Fibroblast of mammary gland (primary cell): Measurements from ENCODE around the gene ADNP.
A peak's percentile ranks its signal among the peaks of the same experiment; 100 is the strongest.

Source experiments
- DNase-seq: peaks from one replicate; pipeline ENCODE4 v3.0.0-alpha.2; 2010; ENCODE audit warnings: low read depth
- H3K4me3 ChIP-seq: 2 replicates; pipeline ENCODE4 v1.5.1; 2011; ENCODE audit warnings: low read depth, mild to moderate bottlenecking, low read length, moderate library complexity; ENCODE audit not compliant: control insufficient read depth
- TF ChIP-seq, protein P1 (sequence below): conservative IDR thresholded peaks from 2 replicates; pipeline ENCODE4 v1.5.1; 2011; ENCODE audit warnings: low read depth, low read length, inconsistent platforms; ENCODE audit not compliant: control insufficient read depth, insufficient read depth

The ADNP gene

GRCh38 chr20:50924261-50924920 lies 6.8 kb downstream of the ADNP start:
- DNase-seq = no peak

GRCh38 chr20:50921803-50922501 lies 9.3 kb downstream of the ADNP start:
- DNase-seq = no peak
- TF ChIP-seq, protein P1, sequence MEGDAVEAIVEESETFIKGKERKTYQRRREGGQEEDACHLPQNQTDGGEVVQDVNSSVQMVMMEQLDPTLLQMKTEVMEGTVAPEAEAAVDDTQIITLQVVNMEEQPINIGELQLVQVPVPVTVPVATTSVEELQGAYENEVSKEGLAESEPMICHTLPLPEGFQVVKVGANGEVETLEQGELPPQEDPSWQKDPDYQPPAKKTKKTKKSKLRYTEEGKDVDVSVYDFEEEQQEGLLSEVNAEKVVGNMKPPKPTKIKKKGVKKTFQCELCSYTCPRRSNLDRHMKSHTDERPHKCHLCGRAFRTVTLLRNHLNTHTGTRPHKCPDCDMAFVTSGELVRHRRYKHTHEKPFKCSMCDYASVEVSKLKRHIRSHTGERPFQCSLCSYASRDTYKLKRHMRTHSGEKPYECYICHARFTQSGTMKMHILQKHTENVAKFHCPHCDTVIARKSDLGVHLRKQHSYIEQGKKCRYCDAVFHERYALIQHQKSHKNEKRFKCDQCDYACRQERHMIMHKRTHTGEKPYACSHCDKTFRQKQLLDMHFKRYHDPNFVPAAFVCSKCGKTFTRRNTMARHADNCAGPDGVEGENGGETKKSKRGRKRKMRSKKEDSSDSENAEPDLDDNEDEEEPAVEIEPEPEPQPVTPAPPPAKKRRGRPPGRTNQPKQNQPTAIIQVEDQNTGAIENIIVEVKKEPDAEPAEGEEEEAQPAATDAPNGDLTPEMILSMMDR = no peak
- no peak overlapping the region for H3K4me3 ChIP-seq

More at GRCh38 chr20:50924261-50924920, 6.8 kb downstream of the ADNP start:
- H3K4me3 ChIP-seq = no peak overlapping the region
- TF ChIP-seq, protein P1 = no peak

DNA sequence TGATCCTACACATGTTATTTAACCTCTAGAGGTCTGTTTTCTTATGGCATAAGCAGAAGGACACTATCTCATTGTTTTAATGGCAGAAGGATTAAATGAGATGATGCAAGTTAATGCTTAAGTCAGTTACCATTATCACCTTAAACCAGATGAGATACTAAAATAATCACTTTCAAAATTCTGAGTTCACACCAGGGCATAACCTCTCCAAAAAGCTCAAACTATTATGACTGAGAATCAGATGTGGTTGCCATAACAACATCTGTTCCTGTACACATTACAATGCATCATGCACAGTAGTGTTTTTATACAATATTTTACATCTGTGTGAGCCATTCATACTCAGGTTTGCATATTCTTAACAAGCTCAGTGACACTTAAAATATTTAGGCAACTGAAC lies 10.2 kb downstream of the ADNP start:
- peak; percentile 62 for DNase-seq

GRCh38 chr20:50919567-50919966 lies 11.7 kb downstream of the ADNP start:
- DNase-seq = peak; percentile 91
- H3K4me3 ChIP-seq = no peak overlapping the region
- TF ChIP-seq, protein P1 = no peak

More for the DNA sequence above, 10.2 kb downstream of the ADNP start:
- H3K4me3 ChIP-seq = no peak overlapping the region
- TF ChIP-seq, protein P1 = no peak

- DNase-seq = peak; percentile 86
- TF ChIP-seq, protein P1 = no peak
- H3K4me3 ChIP-seq = no peak overlapping the region
These were observed 12.8 kb downstream of the ADNP start for GRCh38 chr20:50918403-50918802.

- TF ChIP-seq, protein P1 = no peak
- no peak for DNase-seq
- H3K4me3 ChIP-seq = no peak overlapping the region
These were observed 14.3 kb downstream of the ADNP start for GRCh38 chr20:50916934-50917333.
